ENCODE results near the gene SLC38A8. TPM values are rescaled to one million over a fixed set of nuclear protein-coding genes. Genes with fewer than 3 reads are reported as not detected.

The SLC38A8 gene
- total RNA-seq, 1 experiment from 2014 or later: 0.35 TPM

- DNase-seq: peak; percentile 88
- H3K4ac ChIP-seq (ENCODE audit: low read depth, low read length): no peak overlapping the region
- H3K23me2 ChIP-seq (ENCODE audit: insufficient read length, low read depth, low read length, poor library complexity, severe bottlenecking): no peaks in the 10 kb centered on the region
- no peaks in the 10 kb centered on the region for H3K9me3 Mint-ChIP-seq
- H4K91ac ChIP-seq (ENCODE audit: insufficient read length, low read depth, low read length): no peak overlapping the region
- no peak overlapping the region for H4K5ac ChIP-seq (ENCODE audit: insufficient read length, low read depth, low read length)
- H3K4me2 ChIP-seq (ENCODE audit: insufficient read depth, insufficient read length, low read length): no peak overlapping the region
- no peaks in the 10 kb centered on the region for H3K27me3 ChIP-seq (ENCODE audit: insufficient read depth, low read length)
- no peak overlapping the region for H2BK5ac ChIP-seq (ENCODE audit: insufficient read length, low read length)
- no peak overlapping the region for H3K4me3 Mint-ChIP-seq
- no peaks in the 10 kb centered on the region for H3K4me1 Mint-ChIP-seq
- no CpG with 5 or more reads among the region's 11 CpGs for WGBS (ENCODE audit: extremely low coverage, insufficient read length, low lambda C conversion rate)
- H3K9me3 ChIP-seq (ENCODE audit: control insufficient read depth, low read depth, low read length): no peaks in the 10 kb centered on the region
- no peak overlapping the region for H3K23ac ChIP-seq (ENCODE audit: insufficient read length, low read depth, low read length)
- no peak overlapping the region for H2BK20ac ChIP-seq (ENCODE audit: low read depth, low read length, poor library complexity, severe bottlenecking)
- no peak overlapping the region for H4K8ac ChIP-seq (replicated peaks; ENCODE audit: insufficient read length, low read depth, low read length)
- H4K20me1 ChIP-seq (ENCODE audit: control insufficient read depth, insufficient read depth, insufficient read length): no peaks in the 10 kb centered on the region
- H3K14ac ChIP-seq (ENCODE audit: insufficient read depth, low read length): no peak overlapping the region
- H3K18ac ChIP-seq (ENCODE audit: insufficient read length, low read depth, low read length): no peak overlapping the region
- peaks cover 8 to 77% (median 59%) of the 10 kb centered on the region in 3 experiments; a peak in 6 of 7 replicates for H3K36me3 Mint-ChIP-seq (ENCODE audit: insufficient read depth in 1 of 3, low read depth in 3 of 3)
- no peaks in the 10 kb centered on the region for H3K79me2 ChIP-seq (ENCODE audit: insufficient read depth, low read length)
- no peak overlapping the region for H3K9ac ChIP-seq (ENCODE audit: extremely low read depth, insufficient read length, low read length)
- no peaks in the 10 kb centered on the region for H3K79me1 ChIP-seq (ENCODE audit: insufficient read depth, low read depth, low read length, poor library complexity, severe bottlenecking)
- no peaks in the 10 kb centered on the region for H3K4me1 ChIP-seq (ENCODE audit: insufficient read depth, low read length)
- no peak overlapping the region for H2BK15ac ChIP-seq (ENCODE audit: low read depth, low read length)
- peak; percentile 87 for TF ChIP-seq CTCF (conservative IDR thresholded peaks at IDR 0.05)
- H2AK5ac ChIP-seq (ENCODE audit: insufficient read length, low read length): no peak overlapping the region
- no peak overlapping the region for H3K27ac ChIP-seq (ENCODE audit: insufficient read length, low read depth, low read length)
- no peak overlapping the region for H3K56ac ChIP-seq (ENCODE audit: insufficient read length, low read depth, low read length)
- no peak overlapping the region for H3K27ac Mint-ChIP-seq
- H3K27me3 Mint-ChIP-seq (ENCODE audit: low read depth): no peaks in the 10 kb centered on the region
- no peak overlapping the region for H2BK120ac ChIP-seq (ENCODE audit: low read depth, low read length, poor library complexity, severe bottlenecking)
- H2AFZ ChIP-seq (ENCODE audit: low read length): no peak overlapping the region
- no peak overlapping the region for H3T11ph ChIP-seq (ENCODE audit: low read length)
- H2BK12ac ChIP-seq (ENCODE audit: insufficient read length, low read depth, low read length): no peak overlapping the region
These were observed 42.1 kb upstream of the SLC38A8 start for GRCh38 chr16:84084570-84085270.
